Central memory CD8-positive, alpha-beta T cell (primary cell): Measurements from ENCODE around the gene SLC24A3.

Experiments
- ATAC-seq: fragments of 150-1000 bp; cut with Tn5 transposase; replicated peaks from 2 replicates; pipeline ENCODE4 v1.10.0; 2022; ENCODE audit warnings: mild to moderate bottlenecking, moderate FRiP score, moderate number of reproducible peaks; ENCODE audit not compliant: poor library complexity, severe bottlenecking; ENCODE audit errors: extremely low read depth
- DNase-seq, 2 donors: peaks; one replicate each; pipeline ENCODE4 v3.0.0; 2021; ENCODE audit warnings: low spot score in 2 of 2
- H3K27ac Mint-ChIP-seq: one replicate; pipeline ENCODE4 v1.8.0; 2022; ENCODE audit warnings: low read depth, mild to moderate bottlenecking, moderate library complexity, mixed read lengths
- H3K27me3 Mint-ChIP-seq: one replicate; pipeline ENCODE4 v1.8.0; 2022; ENCODE audit warnings: mixed read lengths
- H3K36me3 Mint-ChIP-seq: one replicate; pipeline ENCODE4 v1.8.0; 2022; ENCODE audit warnings: mild to moderate bottlenecking, moderate library complexity, mixed read lengths; ENCODE audit not compliant: insufficient read depth
- H3K4me1 Mint-ChIP-seq: one replicate; pipeline ENCODE4 v1.8.0; 2022; ENCODE audit warnings: mixed read lengths
- H3K4me3 Mint-ChIP-seq: one replicate; pipeline ENCODE4 v1.8.0; 2022; ENCODE audit warnings: mild to moderate bottlenecking, moderate library complexity, mixed read lengths
- H3K9me3 Mint-ChIP-seq: one replicate; pipeline ENCODE4 v1.8.0; 2022; ENCODE audit warnings: mixed read lengths

SLC24A3 gene

GRCh38 chr20:19727251-19727847, 514.9 kb downstream of the SLC24A3 start:
- Mint-ChIP-seq H3K4me1 (no peaks in the 10 kb centered on the region), H3K27me3 (peaks cover 7% of the 10 kb centered on the region), H3K9me3 (no peaks in the 10 kb centered on the region), H3K27ac (no peak overlapping the region), H3K36me3 (peaks cover 1% of the 10 kb centered on the region), H3K4me3 (no peak overlapping the region)
- ATAC-seq (no peak), DNase-seq (no peak)

GRCh38 chr20:19729672-19730071, 517.2 kb downstream of the SLC24A3 start:
- no peak for ATAC-seq

GRCh38 chr20:19730706-19731105, 518.3 kb downstream of the SLC24A3 start:
- H3K27ac Mint-ChIP-seq, result no peak overlapping the region
- H3K36me3 Mint-ChIP-seq, result peaks cover 2% of the 10 kb centered on the region
- ATAC-seq (no peak), DNase-seq (no peak)
- peaks cover 7% of the 10 kb centered on the region for H3K27me3 Mint-ChIP-seq
- no peaks in the 10 kb centered on the region for H3K9me3 Mint-ChIP-seq
- no peak overlapping the region for H3K4me3 Mint-ChIP-seq
- no peaks in the 10 kb centered on the region for H3K4me1 Mint-ChIP-seq

More at GRCh38 chr20:19729672-19730071, 517.2 kb downstream of the SLC24A3 start:
- no peaks in the 10 kb centered on the region for H3K9me3 Mint-ChIP-seq
- peaks cover 7% of the 10 kb centered on the region for H3K27me3 Mint-ChIP-seq
- peaks cover 1% of the 10 kb centered on the region for H3K36me3 Mint-ChIP-seq
- DNase-seq, result no peak
- no peak overlapping the region for H3K4me3 Mint-ChIP-seq
- H3K4me1 Mint-ChIP-seq, result no peaks in the 10 kb centered on the region
- no peak overlapping the region for H3K27ac Mint-ChIP-seq

- peaks cover 3% of the 10 kb centered on the region for H3K27me3 Mint-ChIP-seq
These were observed 522.4 kb downstream of the SLC24A3 start for GRCh38 chr20:19734811-19735210.

DNA sequence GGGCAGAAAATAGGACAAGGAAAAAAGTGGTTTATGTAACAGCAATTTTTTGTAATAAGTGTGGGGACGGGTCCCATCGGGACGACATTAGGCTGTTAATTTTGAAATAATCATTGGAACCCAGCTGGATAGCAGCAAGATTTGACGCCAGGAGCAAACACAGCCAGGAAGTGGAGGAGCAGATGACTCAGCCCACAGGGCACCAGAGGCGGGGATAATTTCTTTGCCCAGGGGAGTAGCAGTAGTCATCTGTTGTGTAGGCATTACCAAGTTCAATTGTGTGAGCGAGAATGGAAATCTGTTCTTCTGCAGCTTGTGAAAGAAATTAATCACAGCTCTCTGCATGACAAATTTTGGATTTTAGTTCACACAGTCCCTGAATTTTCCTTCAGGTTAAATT, 523.0 kb downstream of the SLC24A3 start:
- Mint-ChIP-seq H3K27ac (no peak overlapping the region), H3K4me1 (no peaks in the 10 kb centered on the region), H3K4me3 (no peak overlapping the region), H3K36me3 (peaks cover 2% of the 10 kb centered on the region), H3K9me3 (no peaks in the 10 kb centered on the region), H3K27me3 (peaks cover 1% of the 10 kb centered on the region)
- ATAC-seq (no peak), DNase-seq (no peak)

More at GRCh38 chr20:19734811-19735210, 522.4 kb downstream of the SLC24A3 start:
- H3K4me3 Mint-ChIP-seq, result no peak overlapping the region
- DNase-seq (no peak), ATAC-seq (no peak)
- no peaks in the 10 kb centered on the region for H3K4me1 Mint-ChIP-seq
- no peaks in the 10 kb centered on the region for H3K9me3 Mint-ChIP-seq
- H3K36me3 Mint-ChIP-seq, result peaks cover 2% of the 10 kb centered on the region
- no peak overlapping the region for H3K27ac Mint-ChIP-seq

DNA sequence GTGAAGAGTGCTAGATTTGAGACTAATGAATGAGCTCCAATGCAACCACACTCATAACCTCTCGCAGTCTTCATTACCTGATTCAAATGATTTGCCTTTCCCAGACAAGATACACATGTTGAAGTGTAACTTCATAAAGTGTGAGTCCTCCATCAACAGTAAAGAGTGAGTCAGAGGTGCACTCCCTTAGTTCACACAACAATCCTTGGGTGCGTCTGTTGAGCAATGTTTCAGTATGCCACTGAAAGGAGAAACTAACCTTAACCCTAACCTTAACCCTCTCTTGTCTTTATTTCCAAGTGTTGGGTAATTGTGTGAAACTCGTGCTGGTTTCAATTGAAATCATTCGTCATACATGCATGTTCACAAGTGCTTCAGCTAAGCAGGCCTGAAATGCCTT, 524.6 kb downstream of the SLC24A3 start:
- H3K27me3 Mint-ChIP-seq, result peaks cover 11% of the 10 kb centered on the region
- H3K9me3 Mint-ChIP-seq, result no peaks in the 10 kb centered on the region
- no peaks in the 10 kb centered on the region for H3K4me1 Mint-ChIP-seq
- H3K4me3 Mint-ChIP-seq, result no peak overlapping the region
- H3K36me3 Mint-ChIP-seq, result peaks cover 1% of the 10 kb centered on the region
- no peak overlapping the region for H3K27ac Mint-ChIP-seq
- ATAC-seq, result no peak
- no peak for DNase-seq

- ATAC-seq (no peak), DNase-seq (no peak)
- H3K9me3 Mint-ChIP-seq, result no peaks in the 10 kb centered on the region
- no peak overlapping the region for H3K27ac Mint-ChIP-seq
- no peaks in the 10 kb centered on the region for H3K4me1 Mint-ChIP-seq
- peaks cover 11% of the 10 kb centered on the region for H3K27me3 Mint-ChIP-seq
- H3K4me3 Mint-ChIP-seq, result no peak overlapping the region
- H3K36me3 Mint-ChIP-seq, result peaks cover 1% of the 10 kb centered on the region
These were observed 526.5 kb downstream of the SLC24A3 start for GRCh38 chr20:19738951-19739350.

- Mint-ChIP-seq H3K9me3 (peaks cover under 1% of the 10 kb centered on the region), H3K4me1 (no peaks in the 10 kb centered on the region), H3K27me3 (peaks cover 11% of the 10 kb centered on the region), H3K27ac (no peak overlapping the region), H3K4me3 (no peak overlapping the region), H3K36me3 (peaks cover 1% of the 10 kb centered on the region)
- DNase-seq (no peak), ATAC-seq (no peak)
These were observed 526.9 kb downstream of the SLC24A3 start for GRCh38 chr20:19739351-19739750.

DNA sequence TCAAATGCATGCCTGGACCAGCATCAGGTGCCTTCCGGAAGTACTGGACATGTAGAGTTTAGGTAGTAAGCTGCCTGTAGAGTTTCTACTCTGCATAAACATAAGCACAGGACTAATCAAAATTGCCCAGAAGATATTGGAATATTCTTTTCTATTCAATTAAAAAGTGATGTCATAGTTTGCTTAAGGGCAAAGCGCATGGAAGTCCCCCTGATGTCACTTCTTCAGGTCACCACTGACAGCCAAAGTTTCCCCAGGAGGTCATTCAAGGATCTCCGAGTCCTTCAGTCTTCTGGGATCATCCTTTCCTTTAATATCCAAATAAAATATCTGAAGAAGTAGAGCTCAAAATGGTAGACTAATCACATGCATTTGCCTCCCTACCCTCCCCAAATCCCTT, 528.1 kb downstream of the SLC24A3 start:
- no peak overlapping the region for H3K4me3 Mint-ChIP-seq
- H3K36me3 Mint-ChIP-seq, result no peaks in the 10 kb centered on the region
- H3K4me1 Mint-ChIP-seq, result no peaks in the 10 kb centered on the region
- no peak for ATAC-seq
- H3K9me3 Mint-ChIP-seq, result peaks cover 5% of the 10 kb centered on the region
- no peak for DNase-seq
- no peak overlapping the region for H3K27ac Mint-ChIP-seq
- peaks cover 11% of the 10 kb centered on the region for H3K27me3 Mint-ChIP-seq

- Mint-ChIP-seq H3K4me3 (no peak overlapping the region), H3K27ac (no peak overlapping the region), H3K4me1 (no peaks in the 10 kb centered on the region), H3K9me3 (peaks cover 5% of the 10 kb centered on the region), H3K27me3 (peaks cover 11% of the 10 kb centered on the region), H3K36me3 (no peaks in the 10 kb centered on the region)
- no peak for DNase-seq
- ATAC-seq, result no peak
These were observed 529.5 kb downstream of the SLC24A3 start for GRCh38 chr20:19741924-19742323.

- Mint-ChIP-seq H3K27ac (no peak overlapping the region), H3K4me1 (no peaks in the 10 kb centered on the region), H3K36me3 (no peaks in the 10 kb centered on the region), H3K27me3 (peaks cover 11% of the 10 kb centered on the region), H3K9me3 (peaks cover 5% of the 10 kb centered on the region), H3K4me3 (no peak overlapping the region)
- no peak for DNase-seq
- ATAC-seq, result no peak
These were observed 530.7 kb downstream of the SLC24A3 start for GRCh38 chr20:19742974-19743639.

GRCh38 chr20:19743640-19743995, 531.2 kb downstream of the SLC24A3 start:
- no peak for DNase-seq
- H3K9me3 Mint-ChIP-seq, result peaks cover 5% of the 10 kb centered on the region
- H3K27ac Mint-ChIP-seq, result no peak overlapping the region
- H3K27me3 Mint-ChIP-seq, result peaks cover 11% of the 10 kb centered on the region
- ATAC-seq, result no peak
- no peak overlapping the region for H3K4me3 Mint-ChIP-seq
- H3K36me3 Mint-ChIP-seq, result no peaks in the 10 kb centered on the region
- no peaks in the 10 kb centered on the region for H3K4me1 Mint-ChIP-seq

DNA sequence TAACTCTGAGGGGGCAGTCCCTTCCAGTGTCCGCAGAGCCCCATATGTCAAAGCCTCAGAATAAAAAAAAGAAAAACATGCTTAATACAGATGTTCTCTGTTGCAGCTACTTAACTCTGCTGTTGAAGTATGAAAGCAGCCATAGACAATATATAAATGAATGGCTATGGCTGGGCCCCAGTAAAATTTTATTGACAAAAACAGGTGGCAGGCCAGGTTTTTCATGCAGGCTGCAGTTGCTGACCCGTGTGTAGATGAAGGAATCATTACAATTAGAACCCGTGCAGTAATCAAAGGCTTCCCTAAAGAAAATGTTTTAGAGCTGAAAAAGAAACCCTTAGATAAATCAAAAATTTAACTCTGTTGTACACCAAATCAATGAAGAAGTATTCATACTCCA, 532.7 kb downstream of the SLC24A3 start:
- no peak for ATAC-seq
- no peak overlapping the region for H3K4me3 Mint-ChIP-seq
- H3K27me3 Mint-ChIP-seq, result peaks cover 11% of the 10 kb centered on the region

More for the DNA sequence above, 532.7 kb downstream of the SLC24A3 start:
- H3K27ac Mint-ChIP-seq, result no peak overlapping the region
- H3K36me3 Mint-ChIP-seq, result no peaks in the 10 kb centered on the region
- DNase-seq, result no peak
- H3K4me1 Mint-ChIP-seq, result no peaks in the 10 kb centered on the region
- peaks cover 5% of the 10 kb centered on the region for H3K9me3 Mint-ChIP-seq
